HG03432 (cell line): ENCODE data around the gene POU5F1.
"Not testable (repeated sequence)": the region's sequence is repeated elsewhere in the genome, so short reads cannot be mapped to it uniquely, and the experiment has no call there.

Experiments used
- ATAC-seq: cut with Tn5 transposase; IDR thresholded peaks from one replicate; pipeline ENCODE4 v1.9.1; 2021; ENCODE audit warnings: mild to moderate bottlenecking, moderate library complexity; ENCODE audit not compliant: unreplicated experiment

The POU5F1 gene

GRCh38 chr6:31170600-31170881, at the start of gene POU5F1:
Gene POU5F1 (minus strand): TSS chr6:31170682. CDS start chr6:31170620, 62 bp downstream.
- no peak for ATAC-seq

- no peak for ATAC-seq
Measured at GRCh38 chr6:31216208-31216898, 45.9 kb upstream of the POU5F1 start.

- ATAC-seq, result not testable (repeated sequence)
Measured at GRCh38 chr6:31215216-31215615, 44.7 kb upstream of the POU5F1 start.

- ATAC-seq, result no peak
Measured at GRCh38 chr6:31214516-31214915, 44.0 kb upstream of the POU5F1 start.

- no peak for ATAC-seq
Measured at GRCh38 chr6:31210741-31211532, 40.5 kb upstream of the POU5F1 start.

GRCh38 chr6:31210123-31210522, 39.6 kb upstream of the POU5F1 start:
- no peak for ATAC-seq

- no peak for ATAC-seq
Measured at GRCh38 chr6:31209137-31209536, 38.7 kb upstream of the POU5F1 start.

GRCh38 chr6:31208506-31208905, 38.0 kb upstream of the POU5F1 start:
- ATAC-seq, result no peak

- ATAC-seq, result no peak
Measured at GRCh38 chr6:31205638-31206037, 35.2 kb upstream of the POU5F1 start.

- ATAC-seq, result no peak
Measured at GRCh38 chr6:31204751-31205145, 34.3 kb upstream of the POU5F1 start.

- peak; percentile 52 for ATAC-seq
Measured at GRCh38 chr6:31203345-31203979, 33.0 kb upstream of the POU5F1 start.

- ATAC-seq, result no peak
Measured at GRCh38 chr6:31202259-31203166, 32.0 kb upstream of the POU5F1 start.

- not testable (repeated sequence) for ATAC-seq
Measured at GRCh38 chr6:31199105-31199452, 28.6 kb upstream of the POU5F1 start.

GRCh38 chr6:31197559-31198305, 27.2 kb upstream of the POU5F1 start:
- peak; percentile 71 for ATAC-seq

GRCh38 chr6:31196251-31197022, 26.0 kb upstream of the POU5F1 start:
- not testable (repeated sequence) for ATAC-seq

GRCh38 chr6:31195308-31195979, 25.0 kb upstream of the POU5F1 start:
- not testable (repeated sequence) for ATAC-seq

GRCh38 chr6:31194061-31194834, 23.8 kb upstream of the POU5F1 start:
- no peak for ATAC-seq

- ATAC-seq, result no peak
Measured at GRCh38 chr6:31193206-31193605, 22.7 kb upstream of the POU5F1 start.
